ENCODE measurements around the gene MVB12B. TPM values are rescaled to one million over a fixed set of nuclear protein-coding genes. Genes with fewer than 3 reads are reported as not detected.

The MVB12B gene
- total RNA-seq, 2 donors from 2014 or later, result 13.6 to 13.8 TPM

DNA sequence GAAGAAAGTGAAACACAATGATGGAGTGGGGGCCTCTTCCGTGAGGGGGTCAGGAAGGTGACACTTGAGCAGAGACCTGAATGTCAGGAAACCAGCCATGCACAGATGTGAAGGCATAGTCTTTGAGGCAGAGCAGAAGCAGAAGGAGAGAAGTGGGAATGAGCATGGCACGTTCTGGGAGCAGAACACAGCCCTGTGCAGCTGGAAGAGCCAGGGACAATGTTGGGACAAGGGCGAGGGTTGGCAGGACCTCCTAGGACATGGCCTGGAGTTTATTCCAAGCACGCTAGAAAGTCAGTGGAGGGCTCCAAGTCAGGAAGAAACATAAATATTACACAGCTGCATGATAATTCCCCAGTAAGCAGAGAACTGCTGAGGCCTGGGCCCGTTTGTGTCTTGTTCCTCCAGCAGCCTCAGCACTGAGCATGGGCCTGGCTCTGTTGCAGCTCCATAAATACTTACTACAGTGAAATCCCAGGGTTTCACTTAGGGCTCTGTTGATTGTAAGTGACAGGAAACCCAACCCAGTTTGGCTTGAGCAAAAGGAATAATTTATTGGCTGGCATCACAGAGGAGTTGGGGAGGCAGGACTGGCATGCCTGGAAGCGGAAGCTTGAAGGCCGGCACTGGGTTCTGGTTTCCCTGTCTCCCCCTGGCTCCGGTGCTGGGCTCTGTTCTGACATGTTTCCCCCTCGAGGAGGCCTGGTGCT, 66.2 kb downstream of the MVB12B start:
- DNase-seq (ENCODE audit: low spot score), result no peak
- intact Hi-C loops (cut with DNase I), result loop anchor here (10.0 kb wide), 3 partner anchors 68 to 988 kb away; partner anchors contain the start of gene MVB12B (in 1 of the 2)

DNA sequence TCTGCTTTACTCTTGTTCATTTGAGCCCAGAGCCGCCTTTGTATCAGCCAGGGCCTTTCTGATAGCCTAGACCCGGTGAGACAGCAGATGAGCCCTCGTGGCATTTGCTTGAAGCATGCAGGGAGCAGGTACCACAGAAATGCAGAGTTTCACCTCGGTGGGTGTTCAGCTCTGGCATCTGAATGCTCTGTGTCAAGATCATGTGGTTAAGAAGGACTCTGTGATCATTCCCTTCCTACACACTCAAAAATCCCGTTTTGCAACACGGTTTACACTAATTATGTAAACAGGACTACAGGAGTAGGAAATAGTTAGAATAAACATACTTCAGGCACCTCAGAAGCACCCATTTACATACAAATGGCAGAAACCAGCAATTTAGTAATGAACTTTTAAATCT, 67.2 kb downstream of the MVB12B start:
- no peak for DNase-seq (ENCODE audit: low spot score)
- intact Hi-C loops (cut with DNase I), result loop anchor here (10.0 kb wide), 3 partner anchors 69 to 989 kb away; partner anchors contain the start of gene MVB12B (in 1 of the 2)

- DNase-seq (ENCODE audit: low spot score), result no peak
- intact Hi-C loops (cut with DNase I), result loop anchor here (1.0 to 10.0 kb wide), 4 partner anchors 70 to 990 kb away; partner anchors contain the start of gene MVB12B (in 1 of the 2)
These were observed 68.2 kb downstream of the MVB12B start for GRCh38 chr9:126394802-126395201.

DNA sequence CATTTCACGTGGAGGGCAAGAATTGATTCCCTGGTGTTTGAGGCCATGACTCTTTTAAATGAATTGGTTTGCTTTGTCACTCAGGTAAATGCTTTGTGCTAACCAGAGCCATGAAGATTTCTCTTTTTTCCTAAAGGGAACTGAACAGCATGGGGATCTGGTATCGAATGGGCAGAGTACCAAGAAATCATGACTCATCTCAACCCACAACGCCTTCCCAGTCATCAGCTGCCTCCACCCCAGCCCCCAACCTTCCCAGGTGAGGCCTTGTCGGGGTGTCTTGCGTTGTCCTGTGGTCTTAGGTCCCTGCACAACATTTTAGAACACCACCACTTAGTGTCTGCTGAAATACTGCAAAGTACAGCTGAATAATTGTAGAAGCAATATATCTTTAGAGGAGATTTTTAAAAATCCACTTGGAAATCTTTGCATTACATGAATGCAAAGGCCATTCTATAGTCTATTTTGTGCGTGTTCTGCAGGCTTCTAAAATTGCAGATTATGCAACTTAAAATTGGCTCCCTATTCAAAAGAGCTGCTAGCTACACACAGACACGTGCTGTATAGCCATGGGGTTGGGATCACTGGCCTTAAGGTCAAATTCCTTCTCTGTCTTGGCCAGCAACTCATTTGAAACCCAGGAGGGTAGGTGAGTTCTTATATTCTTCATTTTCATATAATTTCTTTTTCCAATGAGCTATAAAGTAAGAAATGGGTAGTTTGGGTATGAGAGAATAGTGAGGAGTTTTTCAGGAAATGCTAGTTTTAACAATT, 69.0 kb downstream of the MVB12B start:
- no peak for DNase-seq (ENCODE audit: low spot score)
- intact Hi-C loops (cut with DNase I), result loop anchor here (1.0 to 10.0 kb wide), 4 partner anchors 71 to 991 kb away; partner anchors contain the start of gene MVB12B (in 1 of the 2)

DNA sequence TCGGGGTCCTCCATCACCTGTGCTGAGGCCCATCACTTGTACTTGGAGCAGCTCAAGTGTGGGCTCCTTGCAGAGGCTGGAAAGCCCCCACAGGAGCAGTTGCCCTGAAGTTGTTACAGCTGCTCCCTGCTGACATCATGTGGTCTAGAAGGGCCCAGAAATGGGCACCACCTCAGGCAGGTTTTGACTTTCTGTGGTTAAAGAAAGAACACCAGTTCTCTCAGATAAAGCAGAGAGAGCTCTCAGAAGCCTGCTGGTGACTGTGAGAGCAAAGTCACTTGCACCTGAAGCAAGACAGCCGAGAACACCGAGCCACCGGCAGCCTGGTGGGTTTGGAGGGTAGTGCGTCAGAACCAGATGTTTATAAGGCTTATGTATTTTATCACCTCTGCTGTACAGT, 70.4 kb downstream of the MVB12B start:
- no peak for DNase-seq (ENCODE audit: low spot score)
- intact Hi-C loops (cut with DNase I), result loop anchor here (10.0 kb wide), 3 partner anchors 72 to 992 kb away; partner anchors contain the start of gene MVB12B (in 1 of the 2)

GRCh38 chr9:126398403-126399058, 71.9 kb downstream of the MVB12B start:
- intact Hi-C loops (cut with DNase I), result loop anchor here (10.0 kb wide), 3 partner anchors 74 to 994 kb away; partner anchors contain the start of gene MVB12B (in 1 of the 2)
- peak; percentile 94 for DNase-seq (ENCODE audit: low spot score)

GRCh38 chr9:126399251-126399650, 72.6 kb downstream of the MVB12B start:
- intact Hi-C loops (cut with DNase I), result loop anchor here (10.0 kb wide), 3 partner anchors 74 to 994 kb away; partner anchors contain the start of gene MVB12B (in 1 of the 2)
- no peak for DNase-seq (ENCODE audit: low spot score)

- peak; percentile 67 for DNase-seq (ENCODE audit: low spot score)
- intact Hi-C loops (cut with DNase I), result loop anchor here (10.0 kb wide), 3 partner anchors 75 to 995 kb away; partner anchors contain the start of gene MVB12B (in 1 of the 2)
These were observed 73.2 kb downstream of the MVB12B start for GRCh38 chr9:126399789-126400188.

GRCh38 chr9:126400571-126400970, 73.9 kb downstream of the MVB12B start:
- peak; percentile 73 for DNase-seq (ENCODE audit: low spot score)
- intact Hi-C loops (cut with DNase I), result no loop called here

DNA sequence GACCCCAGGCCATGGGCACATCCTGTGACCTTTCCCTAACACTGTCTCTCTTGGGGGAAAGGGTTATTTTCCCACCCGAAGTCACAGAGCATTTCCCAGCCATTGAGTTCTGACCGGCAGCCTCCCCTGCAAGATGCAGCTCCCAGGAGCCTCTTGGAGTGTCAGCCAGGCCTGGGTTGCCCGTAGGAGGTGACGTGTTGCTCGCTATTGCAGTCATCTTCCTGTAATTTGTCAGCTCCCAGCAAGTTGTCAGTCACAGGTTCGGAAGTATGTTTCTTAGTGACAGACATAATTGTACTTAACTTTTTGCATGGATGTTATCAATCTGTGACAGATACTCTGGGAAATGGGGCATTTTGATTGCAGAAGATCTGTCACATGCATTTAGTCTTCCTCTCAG, 74.5 kb downstream of the MVB12B start:
- peak; percentile 38 for DNase-seq (ENCODE audit: low spot score)
- intact Hi-C loops (cut with DNase I), result no loop called here

DNA sequence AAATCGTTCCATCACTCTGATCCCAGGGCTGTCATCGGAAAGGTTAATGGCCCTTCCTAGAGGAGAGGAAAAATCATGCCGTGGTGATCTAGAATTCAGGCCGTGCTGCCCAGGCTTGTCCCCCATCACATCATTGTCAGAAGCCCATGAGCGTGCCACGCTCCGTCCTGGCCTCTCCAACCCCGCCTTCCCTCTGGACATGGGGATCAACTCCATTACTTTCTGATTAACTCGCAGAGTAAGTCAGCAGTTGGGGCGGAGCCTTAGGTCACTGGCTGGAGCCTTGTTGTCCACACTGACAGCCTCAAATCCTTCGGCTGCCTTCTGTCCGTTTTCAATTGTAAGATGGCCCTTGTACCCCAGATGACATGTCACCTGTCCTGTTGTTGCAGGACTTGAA, 75.0 kb downstream of the MVB12B start:
- DNase-seq (ENCODE audit: low spot score), result no peak
- intact Hi-C loops (cut with DNase I), result no loop called here

DNA sequence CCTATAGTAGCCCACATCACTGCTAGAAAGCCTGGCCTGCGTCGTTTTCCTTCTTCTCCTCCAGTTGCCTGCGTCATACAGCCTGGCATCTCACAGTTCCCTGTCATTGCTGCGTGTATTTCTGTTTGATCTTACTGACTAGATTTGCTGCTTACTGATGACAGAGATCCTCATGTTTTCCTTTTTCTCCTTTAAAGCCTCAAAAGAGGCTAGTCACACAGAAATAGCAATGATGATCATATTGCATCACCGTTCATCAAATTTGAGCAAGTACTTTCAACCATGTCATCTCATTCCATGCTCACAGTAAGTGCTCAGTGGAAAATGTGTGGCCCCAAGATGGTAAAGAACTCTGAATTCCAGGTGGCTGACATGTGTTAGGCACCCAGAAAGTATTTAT, 76.8 kb downstream of the MVB12B start:
- intact Hi-C loops (cut with DNase I), result no loop called here
- no peak for DNase-seq (ENCODE audit: low spot score)

DNA sequence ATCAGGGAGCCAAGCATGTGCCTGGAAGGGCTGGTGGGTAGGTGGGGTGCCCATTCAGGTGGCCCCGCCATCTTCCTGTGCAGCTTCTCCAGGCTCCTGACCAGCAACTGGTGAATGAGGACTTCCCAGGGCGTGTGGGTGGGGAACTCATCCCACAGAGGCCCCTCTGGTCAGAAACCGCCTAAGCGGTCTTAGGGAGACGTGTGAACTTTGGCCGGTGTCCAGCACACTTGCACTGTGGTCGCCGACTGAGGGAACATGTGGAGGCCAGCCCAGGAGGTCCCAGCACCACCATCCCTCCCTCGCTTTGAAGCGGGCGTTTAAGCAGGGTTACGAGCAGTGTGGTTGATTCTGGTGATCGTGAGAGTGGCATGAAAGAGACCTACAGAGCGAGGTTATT, 77.8 kb downstream of the MVB12B start:
- intact Hi-C loops (cut with DNase I), result no loop called here
- no peak for DNase-seq (ENCODE audit: low spot score)

GRCh38 chr9:126406075-126406667, 79.5 kb downstream of the MVB12B start:
- DNase-seq (ENCODE audit: low spot score), result no peak
- intact Hi-C loops (cut with DNase I), result no loop called here

GRCh38 chr9:126407114-126407870, 80.7 kb downstream of the MVB12B start:
- no peak for DNase-seq (ENCODE audit: low spot score)
- intact Hi-C loops (cut with DNase I), result no loop called here

GRCh38 chr9:126408004-126408403, 81.4 kb downstream of the MVB12B start:
- no peak for DNase-seq (ENCODE audit: low spot score)
- intact Hi-C loops (cut with DNase I), result no loop called here

DNA sequence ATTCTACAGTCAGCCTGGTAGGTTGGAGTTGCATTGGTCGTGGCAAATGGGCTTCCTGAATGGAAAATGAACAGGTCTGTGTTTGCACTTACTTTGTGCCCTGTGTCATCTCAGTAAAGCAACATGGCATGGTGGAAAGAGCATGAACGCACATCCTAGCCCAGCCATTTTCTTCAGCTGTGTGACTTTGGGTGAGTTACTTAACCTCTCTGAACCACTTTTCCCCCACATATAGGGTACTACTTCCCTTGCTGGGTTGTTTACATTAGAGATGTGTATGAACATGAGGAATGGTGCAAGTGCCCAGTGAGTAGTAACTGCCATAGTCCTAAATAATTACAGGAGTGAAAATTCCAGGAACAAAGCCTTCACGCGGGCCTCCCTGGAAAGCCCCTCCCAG, 83.6 kb downstream of the MVB12B start:
- no peak for DNase-seq (ENCODE audit: low spot score)
- intact Hi-C loops (cut with DNase I), result no loop called here

DNA sequence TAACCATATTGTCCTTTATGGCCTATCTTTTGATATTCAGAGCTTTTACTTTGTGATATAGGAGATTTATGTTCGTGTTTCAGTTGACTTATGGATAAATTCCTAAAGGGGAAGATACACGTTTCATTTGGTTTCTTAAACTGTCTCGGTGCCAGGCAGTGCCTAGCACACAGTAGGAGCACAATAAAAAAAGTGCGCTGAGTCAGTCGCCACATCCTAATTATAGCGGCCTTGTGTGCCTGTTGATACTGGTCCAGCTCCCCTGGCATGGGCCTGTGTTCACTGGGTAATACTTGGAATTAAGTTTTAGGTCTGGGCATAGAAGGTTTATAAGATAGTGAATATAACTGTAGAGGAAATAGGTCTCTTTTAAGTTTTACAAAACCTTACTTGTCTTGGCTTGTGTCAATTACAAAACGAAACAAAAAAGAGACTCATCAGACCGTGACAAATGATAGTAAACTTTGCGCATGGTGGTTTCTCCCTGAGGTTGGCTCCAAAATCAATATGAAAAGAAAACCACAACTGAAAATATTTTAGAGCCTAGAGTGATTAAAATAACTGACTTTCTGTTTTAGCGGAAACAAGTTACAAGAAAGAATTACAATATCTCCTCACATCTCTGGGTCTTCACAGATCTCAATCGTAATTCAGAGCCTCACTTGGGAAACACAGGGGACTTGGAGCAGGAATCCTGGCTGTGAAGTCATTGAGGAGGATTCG, 84.8 kb downstream of the MVB12B start:
- intact Hi-C loops (cut with DNase I), result no loop called here
- no peak for DNase-seq (ENCODE audit: low spot score)

Measured in posterior vena cava (tissue), 2 donors.